Activated CD8-positive, alpha-beta memory T cell treated with anti-CD3 and anti-CD28 coated beads, Interleukin-2, amount 50 U/mL, for 48 hours (primary cell): ENCODE results near the gene MRPL23.

Source experiments
- DNase-seq: peaks from one replicate; pipeline ENCODE4 v3.0.0-alpha.2; 2020

The MRPL23 gene

GRCh38 chr11:1946812-1947484 lies at the start of gene MRPL23:
MRPL23 (plus strand) TSS chr11:1947332; CDS start chr11:1947363, 31 bp downstream.
- DNase-seq: peak; percentile 66

- DNase-seq: no peak
Measured at GRCh38 chr11:1899090-1899489, 48.0 kb upstream of the MRPL23 start.

GRCh38 chr11:1899686-1900085 lies 47.4 kb upstream of the MRPL23 start:
- no peak for DNase-seq

GRCh38 chr11:1906181-1906580 lies 41.0 kb upstream of the MRPL23 start:
- no peak for DNase-seq

- DNase-seq: no peak
Measured at GRCh38 chr11:1906611-1907423, 40.3 kb upstream of the MRPL23 start.

- no peak for DNase-seq
Measured at GRCh38 chr11:1908618-1909017, 38.5 kb upstream of the MRPL23 start.

- no peak for DNase-seq
Measured at GRCh38 chr11:1909524-1909923, 37.6 kb upstream of the MRPL23 start.

- DNase-seq: no peak
Measured at GRCh38 chr11:1912289-1912878, 34.7 kb upstream of the MRPL23 start.

GRCh38 chr11:1913271-1914060 lies 33.7 kb upstream of the MRPL23 start:
- DNase-seq: no peak

GRCh38 chr11:1915795-1916131 lies 31.4 kb upstream of the MRPL23 start:
- no peak for DNase-seq

GRCh38 chr11:1916132-1916985 lies 30.8 kb upstream of the MRPL23 start:
- no peak for DNase-seq

GRCh38 chr11:1916986-1917522 lies 30.1 kb upstream of the MRPL23 start:
- DNase-seq: no peak

- DNase-seq: no peak
Measured at GRCh38 chr11:1917523-1918435, 29.4 kb upstream of the MRPL23 start.

- DNase-seq: no peak
Measured at GRCh38 chr11:1918436-1919315, 28.5 kb upstream of the MRPL23 start.

GRCh38 chr11:1919391-1920127 lies 27.6 kb upstream of the MRPL23 start, which contains the start of gene TNNT3:
TNNT3 (plus strand) TSS chr11:1919703; CDS start chr11:1922875, 3,172 bp downstream.
- no peak for DNase-seq

- DNase-seq: no peak
Measured at GRCh38 chr11:1920128-1920908, 26.8 kb upstream of the MRPL23 start.

- DNase-seq: no peak
Measured at GRCh38 chr11:1920909-1921573, 26.1 kb upstream of the MRPL23 start.
